OCI-LY1 (cell line): Measurements from ENCODE around the gene TBC1D16.

Experiments used
- EZH2 ChIP-seq: fragments of 200-600 bp; sonication (generic), shearing (Covaris generic); IDR thresholded peaks from 2 replicates; pipeline ENCODE4 v1.8.0; 2017; ENCODE audit warnings: borderline replicate concordance, mixed run types, mild to moderate bottlenecking, antibody characterized with exemption, low read length, moderate library complexity, mixed read lengths
- TF ChIP-seq, protein P1 (sequence below): fragments of 200-600 bp; sonication (generic), shearing (Covaris generic); IDR thresholded peaks from 2 replicates; pipeline ENCODE4 v1.5.1; 2017; ENCODE audit warnings: mild to moderate bottlenecking, antibody characterized with exemption, low read length, moderate library complexity, mixed read lengths

DNA sequence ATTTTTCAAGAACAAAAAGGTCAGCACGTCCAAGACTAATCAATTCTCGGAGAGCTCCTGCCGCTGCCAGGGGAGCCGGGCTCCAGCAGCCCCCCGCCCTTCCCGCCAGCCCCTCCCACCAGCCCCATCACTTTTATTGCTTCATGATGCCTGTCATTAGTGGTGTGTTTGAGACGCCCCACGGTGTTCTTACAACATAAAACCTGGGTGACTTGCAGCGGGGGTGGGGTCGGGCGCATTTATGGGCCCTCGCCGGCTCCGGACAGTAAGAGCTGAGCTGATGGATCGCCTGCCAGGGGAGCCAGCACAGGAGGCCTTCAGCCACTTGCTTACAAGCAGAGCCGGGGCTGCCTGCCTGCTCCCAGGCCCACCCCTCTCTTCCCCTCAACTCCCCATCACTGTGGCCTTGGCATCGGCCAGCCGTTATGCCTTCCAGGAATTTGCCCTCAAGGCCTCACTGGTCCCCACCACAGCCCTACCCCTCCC, 113.5 kb downstream of the TBC1D16 start:
- TF ChIP-seq, protein P1, sequence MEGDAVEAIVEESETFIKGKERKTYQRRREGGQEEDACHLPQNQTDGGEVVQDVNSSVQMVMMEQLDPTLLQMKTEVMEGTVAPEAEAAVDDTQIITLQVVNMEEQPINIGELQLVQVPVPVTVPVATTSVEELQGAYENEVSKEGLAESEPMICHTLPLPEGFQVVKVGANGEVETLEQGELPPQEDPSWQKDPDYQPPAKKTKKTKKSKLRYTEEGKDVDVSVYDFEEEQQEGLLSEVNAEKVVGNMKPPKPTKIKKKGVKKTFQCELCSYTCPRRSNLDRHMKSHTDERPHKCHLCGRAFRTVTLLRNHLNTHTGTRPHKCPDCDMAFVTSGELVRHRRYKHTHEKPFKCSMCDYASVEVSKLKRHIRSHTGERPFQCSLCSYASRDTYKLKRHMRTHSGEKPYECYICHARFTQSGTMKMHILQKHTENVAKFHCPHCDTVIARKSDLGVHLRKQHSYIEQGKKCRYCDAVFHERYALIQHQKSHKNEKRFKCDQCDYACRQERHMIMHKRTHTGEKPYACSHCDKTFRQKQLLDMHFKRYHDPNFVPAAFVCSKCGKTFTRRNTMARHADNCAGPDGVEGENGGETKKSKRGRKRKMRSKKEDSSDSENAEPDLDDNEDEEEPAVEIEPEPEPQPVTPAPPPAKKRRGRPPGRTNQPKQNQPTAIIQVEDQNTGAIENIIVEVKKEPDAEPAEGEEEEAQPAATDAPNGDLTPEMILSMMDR = no peak
- no peak for TF ChIP-seq EZH2
